Bronchus fibroblast of lung (primary cell): ENCODE data around the gene PCDHGB6. TPM values are rescaled to one million over a fixed set of nuclear protein-coding genes. Genes with fewer than 3 reads are reported as not detected.

ENCODE experiments used
- total RNA-seq: library from RNA; depleted of rRNA; stranded (reverse); fragments of >200 nt; gene quantifications from 2 replicates; pipeline ENCODE4 v1.2.3, GENCODE V29; 2015

The PCDHGB6 gene
- total RNA-seq, 1 donor from 2014 or later = 2.1 TPM

Other genes starting within 250 kb of the PCDHGB6 start
- 0.15 and 0.17 TPM in 2 replicates for gene PCDHB7, start 235.4 kb upstream of the PCDHGB6 start, total RNA-seq
- not detected in 2 replicates for gene PCDHB8, start 230.2 kb upstream of the PCDHGB6 start, total RNA-seq
- gene PCDHB16, start 225.6 kb upstream of the PCDHGB6 start, total RNA-seq = under 0.01 TPM in 1 of 2 replicates, not detected in the other
- not detected in 2 replicates for gene PCDHB9, start 220.9 kb upstream of the PCDHGB6 start, total RNA-seq
- gene PCDHB10, start 215.7 kb upstream of the PCDHGB6 start, total RNA-seq = under 0.01 and 0.15 TPM in 2 replicates
- under 0.01 TPM in 2 replicates for gene PCDHB11, start 208.4 kb upstream of the PCDHGB6 start, total RNA-seq
- not detected in 2 replicates for gene PCDHB12, start 199.3 kb upstream of the PCDHGB6 start, total RNA-seq
- under 0.01 TPM in 2 replicates for gene PCDHB13, start 194.1 kb upstream of the PCDHGB6 start, total RNA-seq
- under 0.01 TPM in 1 of 2 replicates, not detected in the other for gene PCDHB14, start 184.7 kb upstream of the PCDHGB6 start, total RNA-seq
- 0.15 and 0.17 TPM in 2 replicates for gene PCDHB15, start 162.6 kb upstream of the PCDHGB6 start, total RNA-seq
- not detected in 2 replicates for gene SLC25A2, start 104.0 kb upstream of the PCDHGB6 start, total RNA-seq
- 31.8 and 38.5 TPM in 2 replicates for gene TAF7, start 87.2 kb upstream of the PCDHGB6 start, total RNA-seq
- under 0.01 and 0.15 TPM in 2 replicates for gene PCDHGA1, start 77.5 kb upstream of the PCDHGB6 start, total RNA-seq
- gene PCDHGA2, start 69.3 kb upstream of the PCDHGB6 start, total RNA-seq = 0.50 and 0.59 TPM in 2 replicates
- 0.15 and 0.34 TPM in 2 replicates for gene PCDHGA3, start 64.2 kb upstream of the PCDHGB6 start, total RNA-seq
- gene PCDHGB1, start 57.9 kb upstream of the PCDHGB6 start, total RNA-seq = 0.30 and 0.34 TPM in 2 replicates
- gene PCDHGA4, start 53.0 kb upstream of the PCDHGB6 start, total RNA-seq = 1.0 and 1.3 TPM in 2 replicates
- 0.50 and 0.59 TPM in 2 replicates for gene PCDHGB2, start 48.0 kb upstream of the PCDHGB6 start, total RNA-seq
- gene PCDHGA5, start 43.9 kb upstream of the PCDHGB6 start, total RNA-seq = 0.15 and 0.34 TPM in 2 replicates
- 0.45 and 0.50 TPM in 2 replicates for gene PCDHGB3, start 37.8 kb upstream of the PCDHGB6 start, total RNA-seq
- gene PCDHGA6, start 34.1 kb upstream of the PCDHGB6 start, total RNA-seq = 0.67 and 1.0 TPM in 2 replicates
- 0.50 and 0.89 TPM in 2 replicates for gene PCDHGA7, start 25.3 kb upstream of the PCDHGB6 start, total RNA-seq
- gene PCDHGB4, start 20.3 kb upstream of the PCDHGB6 start, total RNA-seq = 4.0 and 4.4 TPM in 2 replicates
- gene PCDHGA8, start 15.4 kb upstream of the PCDHGB6 start, total RNA-seq = 0.15 and 0.67 TPM in 2 replicates
- gene PCDHGB5, start 10.1 kb upstream of the PCDHGB6 start, total RNA-seq = 10.6 and 13.8 TPM in 2 replicates
- gene PCDHGA9, start 5.2 kb upstream of the PCDHGB6 start, total RNA-seq = 1.7 and 1.9 TPM in 2 replicates
- 4.9 and 5.2 TPM in 2 replicates for gene PCDHGA10, start 5.0 kb downstream of the PCDHGB6 start, total RNA-seq
- 6.1 and 7.2 TPM in 2 replicates for gene PCDHGB7, start 9.7 kb downstream of the PCDHGB6 start, total RNA-seq
- 10.9 and 11.6 TPM in 2 replicates for gene PCDHGA11, start 13.0 kb downstream of the PCDHGB6 start, total RNA-seq
- gene PCDHGA12, start 22.5 kb downstream of the PCDHGB6 start, total RNA-seq = 7.7 and 8.4 TPM in 2 replicates
- gene PCDHGC3, start 67.9 kb downstream of the PCDHGB6 start, total RNA-seq = 39.3 and 42.2 TPM in 2 replicates
- gene PCDHGC4, start 77.0 kb downstream of the PCDHGB6 start, total RNA-seq = 0.17 and 0.30 TPM in 2 replicates
- 0.17 and 0.30 TPM in 2 replicates for gene PCDHGC5, start 81.1 kb downstream of the PCDHGB6 start, total RNA-seq
- gene DIAPH1, start 211.0 kb downstream of the PCDHGB6 start, total RNA-seq = 32.7 and 36.8 TPM in 2 replicates
- gene HDAC3, start 228.8 kb downstream of the PCDHGB6 start, total RNA-seq = 42.2 and 45.4 TPM in 2 replicates
- 1.9 and 3.0 TPM in 2 replicates for gene RELL2, start 229.0 kb downstream of the PCDHGB6 start, total RNA-seq
- gene FCHSD1, start 243.4 kb downstream of the PCDHGB6 start, total RNA-seq = 18.3 and 19.0 TPM in 2 replicates